K562 (cell line): ENCODE data around the gene HES4. TPM values are rescaled to one million over a fixed set of nuclear protein-coding genes. Genes with fewer than 3 reads are reported as not detected.
A peak's percentile ranks its signal among the peaks of the same experiment; 100 is the strongest.

Source experiments
- COPS2 ChIP-seq: fragments of 450-650 bp; conservative IDR thresholded peaks from 2 replicates; pipeline ENCODE4 v1.6.1; 2016; ENCODE audit warnings: mild to moderate bottlenecking, moderate library complexity
- ESRRB ChIP-seq: fragments of 250-450 bp; sonication (Bioruptor Pico); IDR thresholded peaks from 2 replicates; pipeline ENCODE4 v1.5.0; 2020; ENCODE audit warnings: mild to moderate bottlenecking, moderate library complexity, borderline replicate concordance
- ETV6 ChIP-seq, 3 experiments: fragments of 150-350 bp in 1 of 3; sonication (generic) in 1 of 3; formaldehyde crosslinking in 1 of 3; IDR thresholded peaks; 2 replicates each; pipeline versions ENCODE4 v1.6.1 to v1.8.0; 2014 to 2022; ENCODE audit warnings: borderline replicate concordance in 2 of 3, low read depth in 2 of 3, antibody characterized with exemption in 1 of 3, low read length in 1 of 3, mild to moderate bottlenecking in 1 of 3, missing genetic modification reagents in 1 of 3
- FUS ChIP-seq: fragments of 200-400 bp; formaldehyde crosslinking; optimal IDR thresholded peaks from 2 replicates; pipeline ENCODE3; 2017; ENCODE audit warnings: low read depth, low read length
- ID3 ChIP-seq, 2 experiments: fragments of 250-450 bp in 1 of 2; fragments of 450-650 bp in 1 of 2; sonication (Bioruptor Pico) in 1 of 2; IDR thresholded peaks; 2 replicates each; pipeline versions ENCODE4 v1.6.1 to v1.8.0; 2016 to 2021; ENCODE audit warnings: mild to moderate bottlenecking in 2 of 2, moderate library complexity in 2 of 2, missing compliant biosample characterization in 1 of 2, missing genetic modification characterization in 1 of 2
- MTA3 ChIP-seq: fragments of 450-650 bp; formaldehyde crosslinking; IDR thresholded peaks from 2 replicates; pipeline ENCODE4 v1.6.1; 2017; ENCODE audit warnings: mild to moderate bottlenecking, borderline replicate concordance
- NBN ChIP-seq: fragments of 450-650 bp; IDR thresholded peaks from 2 replicates; pipeline ENCODE4 v1.6.1; 2016; ENCODE audit warnings: low read depth, mild to moderate bottlenecking
- NEUROD1 ChIP-seq: fragments of 150-350 bp; IDR thresholded peaks from 2 replicates; pipeline ENCODE4 v1.6.1; 2014; ENCODE audit warnings: borderline replicate concordance, low read length, low read depth; ENCODE audit not compliant: partially characterized antibody
- NUFIP1 ChIP-seq: fragments of 450-650 bp; IDR thresholded peaks from 2 replicates; pipeline ENCODE4 v1.6.1; 2018; ENCODE audit not compliant: partially characterized antibody
- PTTG1 ChIP-seq: fragments of 450-650 bp; IDR thresholded peaks from 2 replicates; pipeline ENCODE4 v1.6.1; 2016; ENCODE audit warnings: low read depth, mild to moderate bottlenecking, missing genetic modification characterization, missing compliant biosample characterization
- RNF2 ChIP-seq: sonication (generic); IDR thresholded peaks from 2 replicates; pipeline ENCODE4 v1.6.1; 2016
- SIN3A ChIP-seq, 2 experiments: fragments of 150-350 bp in 1 of 2; IDR thresholded peaks; 2 replicates each; pipeline ENCODE4 v1.6.1; 2011 to 2016; ENCODE audit warnings: borderline replicate concordance in 2 of 2, low read depth in 2 of 2, low read length in 2 of 2, mild to moderate bottlenecking in 2 of 2, moderate library complexity in 2 of 2; ENCODE audit not compliant: control insufficient read depth in 1 of 2
- SMAD2 ChIP-seq: fragments of 150-350 bp; IDR thresholded peaks from 2 replicates; pipeline ENCODE4 v1.6.1; 2014; ENCODE audit warnings: low read depth, mild to moderate bottlenecking, low read length
- SP1 ChIP-seq: sonication (generic); formaldehyde crosslinking; IDR thresholded peaks from 2 replicates; pipeline ENCODE4 v1.8.1; 2022; ENCODE audit warnings: mild to moderate bottlenecking, missing genetic modification reagents
- TEAD2 ChIP-seq: fragments of 450-650 bp; IDR thresholded peaks from 2 replicates; pipeline ENCODE4 v1.6.1; 2016; ENCODE audit warnings: missing genetic modification characterization, control low read depth, missing compliant biosample characterization
- XRCC3 ChIP-seq: fragments of 450-650 bp; IDR thresholded peaks from 2 replicates; pipeline ENCODE4 v1.6.1; 2017; ENCODE audit warnings: mild to moderate bottlenecking, moderate library complexity
- XRCC4 ChIP-seq: IDR thresholded peaks from one replicate; pipeline ENCODE4 v1.6.1; 2011; ENCODE audit not compliant: insufficient read depth, insufficient read length; ENCODE audit errors: extremely low read depth
- ZFX ChIP-seq: sonication (generic); formaldehyde crosslinking; IDR thresholded peaks from 2 replicates; pipeline ENCODE4 v1.8.0; 2022; ENCODE audit warnings: mild to moderate bottlenecking, missing genetic modification reagents, moderate library complexity
- ZNF12 ChIP-seq: sonication (generic); formaldehyde crosslinking; IDR thresholded peaks from 2 replicates; pipeline ENCODE4 v1.4.0; 2020; ENCODE audit warnings: mild to moderate bottlenecking, missing genetic modification reagents
- ZNF239 ChIP-seq: fragments of 250-450 bp; sonication (Bioruptor Pico); IDR thresholded peaks from 2 replicates; pipeline ENCODE4 v1.4.0; 2020; ENCODE audit warnings: mild to moderate bottlenecking
- ZNF41 ChIP-seq: fragments of 250-450 bp; sonication (Bioruptor Pico); conservative IDR thresholded peaks from 2 replicates; pipeline ENCODE4 v1.4.0; 2020; ENCODE audit warnings: mild to moderate bottlenecking
- ZNF57 ChIP-seq: fragments of 450-650 bp; formaldehyde crosslinking; IDR thresholded peaks from 2 replicates; pipeline ENCODE4 v1.4.0; 2020; ENCODE audit warnings: mild to moderate bottlenecking, moderate library complexity
- ZNF644 ChIP-seq: fragments of 200-800 bp; sonication (Bioruptor generic); IDR thresholded peaks from 2 replicates; pipeline ENCODE4 v1.6.1; 2016; ENCODE audit warnings: low read depth, missing genetic modification characterization, missing compliant biosample characterization
- ZNF699 ChIP-seq: fragments of 250-450 bp; sonication (Bioruptor Pico); IDR thresholded peaks from 2 replicates; pipeline ENCODE4 v1.8.0; 2021; ENCODE audit warnings: mild to moderate bottlenecking, moderate library complexity; ENCODE audit not compliant: insufficient replicate concordance
- ZNF707 ChIP-seq: fragments of 250-450 bp; sonication (Bioruptor Pico); conservative IDR thresholded peaks from 2 replicates; pipeline ENCODE4 v1.8.0; 2022; ENCODE audit warnings: inconsistent platforms, mild to moderate bottlenecking, moderate library complexity
- polyA plus RNA-seq, 8 experiments: library from polyadenylated mRNA; depleted of rRNA in 4 of 8; stranded (reverse) in 5 of 8; unstranded in 3 of 8; fragments of >200 nt; fragmentation: Nextera tagmentation in 2 of 8; fragmentation: Illumina TruSeq in 1 of 8; extraction: Ambion mirVana in 2 of 8; extraction: Trizol in 1 of 8; gene quantifications; 2 replicates each; pipeline versions ENCODE4 v1.2.1 to v1.2.3, GENCODE V29; 2011 to 2014; ENCODE audit warnings: inconsistent platforms in 1 of 8, missing spikeins in 1 of 8
- total RNA-seq, 7 experiments: library from RNA; depleted of rRNA in 6 of 7; stranded (reverse); fragments of >200 nt in 6 of 7; fragmentation: Illumina TruSeq in 2 of 7; extraction: Trizol in 2 of 7; gene quantifications; 2 replicates each; pipeline versions ENCODE4 v1.2.1 to v1.2.3, GENCODE V29; 2011 to 2021; ENCODE audit warnings: low replicate concordance in 1 of 7
- TF ChIP-seq, protein P1 (sequence below): fragments of 250-450 bp; sonication (Bioruptor Pico); IDR thresholded peaks from 2 replicates; pipeline ENCODE4 v1.5.0; 2021; ENCODE audit warnings: mild to moderate bottlenecking, moderate library complexity

HES4 gene
- total and polyA plus RNA-seq, 9 of the 15 experiments (the other 6 are each of a cell fraction or from before 2014, with no cell fraction given), result 0.21 to 43.7 (median 5.3) TPM; not detected in 2

DNA sequence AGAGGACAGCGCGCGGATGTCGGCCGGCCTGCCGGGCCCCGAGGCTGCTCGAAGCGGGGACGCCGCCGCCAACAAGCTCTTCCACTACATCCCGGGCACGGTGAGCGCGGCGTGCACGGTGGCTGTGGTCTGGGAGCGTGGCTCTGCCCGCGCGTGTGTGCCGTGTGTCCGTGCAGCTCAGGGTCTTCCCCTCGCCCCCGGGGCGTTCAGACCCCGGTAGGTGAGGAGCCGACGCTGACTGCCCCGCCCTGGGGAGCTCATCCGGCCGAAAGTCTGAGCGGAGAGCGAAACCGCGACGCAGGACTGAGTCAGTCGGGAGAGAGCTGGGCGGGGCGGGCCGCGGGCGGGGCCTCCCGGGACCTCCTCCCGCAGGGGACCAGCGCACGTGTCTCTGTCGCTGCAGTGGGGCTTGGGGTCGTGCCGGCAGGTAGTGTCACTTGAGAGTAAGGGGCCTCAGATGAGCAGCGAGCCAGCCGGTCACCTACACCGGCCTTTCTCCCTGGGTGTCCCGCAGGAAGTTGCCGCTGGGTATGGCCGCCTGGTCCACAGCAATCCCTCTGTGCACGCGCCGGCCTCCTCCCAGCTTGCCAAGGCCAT, 33.1 kb downstream of the HES4 start (continued):
- TF ChIP-seq, protein P1, sequence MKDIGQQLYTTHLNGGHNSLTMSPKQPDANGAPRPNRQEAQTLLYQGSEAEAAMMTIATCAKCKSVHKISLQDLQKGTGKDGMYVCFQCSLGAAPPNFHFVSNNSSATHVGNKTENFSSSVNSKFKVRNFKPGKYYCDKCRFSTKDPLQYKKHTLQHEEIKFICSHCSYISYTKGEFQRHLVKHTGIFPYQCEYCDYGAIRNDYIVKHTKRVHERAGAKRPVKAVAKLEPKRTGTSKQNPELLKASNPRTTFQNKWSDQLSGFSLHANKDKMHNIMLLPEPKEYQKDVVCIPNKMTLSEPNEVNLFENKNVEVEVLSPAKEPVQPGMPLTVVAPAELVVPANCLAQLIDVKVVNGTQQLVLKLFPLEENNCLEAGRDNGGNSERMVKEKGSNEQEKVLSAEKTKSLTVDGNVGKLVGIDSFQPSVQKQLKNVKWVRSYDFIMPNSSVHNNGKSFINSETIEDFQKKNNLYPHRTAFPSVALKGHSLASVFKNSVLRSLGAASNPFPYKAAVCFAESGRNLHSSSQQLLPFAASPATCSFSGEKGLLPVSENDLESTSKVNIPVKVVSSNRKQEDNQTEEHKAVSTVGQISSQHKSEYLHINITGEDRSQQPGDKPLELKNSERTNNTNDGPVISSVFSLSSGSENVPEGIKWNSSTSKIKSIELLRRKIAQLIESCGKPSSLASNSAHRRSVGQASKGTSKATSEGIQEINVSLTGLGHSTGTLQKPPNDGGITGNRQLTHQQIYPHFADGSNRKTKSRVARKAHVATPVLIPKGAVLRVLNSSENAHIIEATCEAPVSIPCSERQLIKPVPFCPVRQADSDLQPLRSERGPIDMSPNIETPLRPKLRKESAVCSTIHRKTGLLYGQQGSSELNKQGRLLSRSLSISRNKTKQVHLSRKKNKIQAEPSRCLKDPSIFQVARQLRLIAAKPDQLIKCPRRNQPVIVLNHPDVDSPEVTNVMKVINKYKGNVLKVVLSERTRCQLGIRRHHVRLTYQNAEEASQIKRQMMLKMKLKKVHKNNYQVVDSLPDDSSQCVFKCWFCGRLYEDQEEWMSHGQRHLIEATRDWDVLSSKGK (CRISPR knock-in tag), result no peak
- no peak for TF ChIP-seq ZNF644 (tag)
- TF ChIP-seq ZNF41 (CRISPR knock-in tag), result no peak
- no peak for TF ChIP-seq ZNF57 (CRISPR knock-in tag)
- TF ChIP-seq NBN, result no peak
- peak; percentile 85 for TF ChIP-seq ZFX (CRISPR knock-in tag)
- no peak; the same call in 1 of the 2 replicates for TF ChIP-seq RNF2
- TF ChIP-seq ZNF707, result no peak
- no peak for TF ChIP-seq COPS2
- TF ChIP-seq ZNF12, result peak; percentile 88
- no peak for TF ChIP-seq ZNF239 (CRISPR knock-in tag)
- TF ChIP-seq XRCC4, result no peak
- TF ChIP-seq ID3 (CRISPR knock-in tag; IDR thresholded peaks at IDR 0.05), result no peak
- TF ChIP-seq ID3 (tag; IDR thresholded peaks at IDR 0.05), result 0 out of 2 replicates have a peak, but pooled peaks have one; percentile 21
- peak; percentile 21 for TF ChIP-seq NEUROD1
- TF ChIP-seq NUFIP1, result no peak
- TF ChIP-seq MTA3, result peak; percentile 59; the same call in 1 of the 2 replicates
- TF ChIP-seq ESRRB (CRISPR knock-in tag), result no peak
- peak; percentile 69 to 77; a peak in 2 of 4 replicates for TF ChIP-seq SIN3A (IDR thresholded peaks at IDR 0.05; ENCODE audit: borderline replicate concordance in 2 of 2, control insufficient read depth in 1 of 2, low read depth in 2 of 2, low read length in 2 of 2)
- no peak for TF ChIP-seq FUS
- no peak for TF ChIP-seq ETV6 (IDR thresholded peaks at IDR 0.05; ENCODE audit: borderline replicate concordance in 1 of 2, low read depth in 2 of 2, low read length in 1 of 2)
- no peak for TF ChIP-seq ETV6 (CRISPR knock-in tag; IDR thresholded peaks at IDR 0.05; ENCODE audit: borderline replicate concordance)
- TF ChIP-seq SP1 (CRISPR knock-in tag), result peak; percentile 73; the same call in 1 of the 2 replicates
- no peak for TF ChIP-seq TEAD2 (tag)
- TF ChIP-seq ZNF699 (CRISPR knock-in tag), result no peak
- no peak for TF ChIP-seq PTTG1 (tag)
- TF ChIP-seq SMAD2, result no peak
- TF ChIP-seq XRCC3, result no peak
